Activated T-helper 2 cell treated with anti-CD3 and anti-CD28 coated beads, Interferon-gamma antibody, Interleukin-2, Interleukin-4, amounts not matched to agents 10 μg/mL and 5 μg/mL and 100 μg/mL, durations not matched to agents 14 hours and 24 hours and 36 hours (primary cell): Measurements from ENCODE around the gene NDUFV3. TPM values are rescaled to one million over a fixed set of nuclear protein-coding genes. Genes with fewer than 3 reads are reported as not detected.
A peak's percentile ranks its signal among the peaks of the same experiment; 100 is the strongest.
"Not testable (repeated sequence)": the region's sequence is repeated elsewhere in the genome, so short reads cannot be mapped to it uniquely, and the experiment has no call there.

Experiments used
- DNase-seq: peaks from one replicate; pipeline ENCODE4 v3.0.0; 2021; ENCODE audit warnings: low spot score
- H3K27ac Mint-ChIP-seq: one replicate; pipeline ENCODE4 v1.8.0; 2021; ENCODE audit warnings: mixed read lengths
- H3K27me3 Mint-ChIP-seq: one replicate; pipeline ENCODE4 v1.8.0; 2021; ENCODE audit warnings: low read depth, mixed read lengths
- H3K36me3 Mint-ChIP-seq: one replicate; pipeline ENCODE4 v1.8.0; 2021; ENCODE audit warnings: low read depth, mixed read lengths
- H3K4me1 Mint-ChIP-seq: one replicate; pipeline ENCODE4 v1.8.0; 2021; ENCODE audit warnings: low read depth, mixed read lengths
- H3K4me3 Mint-ChIP-seq: one replicate; pipeline ENCODE4 v1.8.0; 2021; ENCODE audit warnings: low read depth, mild to moderate bottlenecking, moderate library complexity, mixed read lengths
- H3K9me3 Mint-ChIP-seq: one replicate; pipeline ENCODE4 v1.8.0; 2021; ENCODE audit warnings: mixed read lengths
- intact Hi-C: fragments of 100-400 bp; cut with micrococcal nuclease; formaldehyde crosslinking; loops from one replicate; pipeline ENCODE4 v1.15.1; 2023
- total RNA-seq: library from RNA; stranded (reverse); gene quantifications from 2 replicates; pipeline ENCODE4 v1.2.3, GENCODE V29; 2022

The NDUFV3 gene
- total RNA-seq, 1 donor from 2014 or later: 45.9 TPM

DNA sequence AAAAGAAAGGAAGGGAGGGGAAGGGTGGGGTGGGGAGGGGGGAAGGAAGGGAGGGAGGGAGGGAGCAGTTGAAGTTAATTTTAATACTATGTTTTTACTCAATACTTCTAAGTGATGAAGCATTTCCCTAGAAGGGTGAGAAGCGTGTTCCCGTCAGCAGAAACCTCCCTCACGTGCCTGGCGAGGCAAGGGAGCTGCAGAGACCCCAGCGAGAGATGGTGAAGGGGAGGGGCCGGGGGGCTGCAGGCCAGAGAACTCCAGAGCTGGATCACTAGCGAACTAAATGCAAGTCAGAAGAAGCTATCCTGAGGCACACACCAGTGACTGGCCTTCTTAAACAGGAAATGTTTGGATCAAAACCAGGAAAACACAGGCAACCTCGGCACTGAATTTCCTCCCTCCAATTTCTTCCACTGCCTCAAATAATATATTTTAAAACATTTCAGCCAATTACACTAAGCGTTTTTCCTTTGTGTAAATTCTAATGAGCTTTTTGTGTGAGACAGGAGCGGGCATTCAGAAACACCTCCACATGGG lies 31.7 kb upstream of the NDUFV3 start:
- H3K4me3 Mint-ChIP-seq: no peak overlapping the region
- intact Hi-C loops: no loop called here
- no peaks in the 10 kb centered on the region for H3K9me3 Mint-ChIP-seq
- DNase-seq: no peak
- peaks cover 5% of the 10 kb centered on the region for H3K4me1 Mint-ChIP-seq
- H3K27me3 Mint-ChIP-seq: no peaks in the 10 kb centered on the region
- peaks cover 67% of the 10 kb centered on the region for H3K36me3 Mint-ChIP-seq
- no peak overlapping the region for H3K27ac Mint-ChIP-seq

DNA sequence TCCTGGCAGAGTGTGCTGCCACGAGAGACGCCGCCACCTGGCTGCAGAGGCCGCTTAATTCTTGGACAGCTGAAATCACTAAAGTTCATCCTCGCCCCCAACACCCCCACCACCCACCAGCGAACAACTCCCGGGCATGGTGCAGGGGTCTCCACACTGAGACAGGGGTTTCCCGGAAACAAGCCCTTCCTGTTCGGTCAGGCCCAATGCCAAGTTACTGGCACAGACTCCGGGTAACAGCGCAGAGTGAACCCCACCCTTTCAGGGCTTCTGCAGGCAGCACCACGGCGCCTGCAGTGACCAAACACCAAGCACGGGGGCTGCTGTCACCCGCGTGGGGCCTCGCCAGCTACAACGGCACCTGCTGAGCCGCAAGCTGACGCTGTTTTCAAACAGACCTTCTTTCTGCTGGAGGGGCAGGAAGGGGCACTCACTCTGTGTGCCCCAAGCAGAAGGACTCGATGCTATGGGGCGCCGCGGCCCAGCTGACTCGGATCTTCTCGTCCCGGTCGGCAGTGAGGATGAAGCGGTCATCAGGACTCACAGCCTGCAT lies 31.2 kb upstream of the NDUFV3 start:
- H3K27me3 Mint-ChIP-seq: no peaks in the 10 kb centered on the region
- peaks cover 67% of the 10 kb centered on the region for H3K36me3 Mint-ChIP-seq

DNA sequence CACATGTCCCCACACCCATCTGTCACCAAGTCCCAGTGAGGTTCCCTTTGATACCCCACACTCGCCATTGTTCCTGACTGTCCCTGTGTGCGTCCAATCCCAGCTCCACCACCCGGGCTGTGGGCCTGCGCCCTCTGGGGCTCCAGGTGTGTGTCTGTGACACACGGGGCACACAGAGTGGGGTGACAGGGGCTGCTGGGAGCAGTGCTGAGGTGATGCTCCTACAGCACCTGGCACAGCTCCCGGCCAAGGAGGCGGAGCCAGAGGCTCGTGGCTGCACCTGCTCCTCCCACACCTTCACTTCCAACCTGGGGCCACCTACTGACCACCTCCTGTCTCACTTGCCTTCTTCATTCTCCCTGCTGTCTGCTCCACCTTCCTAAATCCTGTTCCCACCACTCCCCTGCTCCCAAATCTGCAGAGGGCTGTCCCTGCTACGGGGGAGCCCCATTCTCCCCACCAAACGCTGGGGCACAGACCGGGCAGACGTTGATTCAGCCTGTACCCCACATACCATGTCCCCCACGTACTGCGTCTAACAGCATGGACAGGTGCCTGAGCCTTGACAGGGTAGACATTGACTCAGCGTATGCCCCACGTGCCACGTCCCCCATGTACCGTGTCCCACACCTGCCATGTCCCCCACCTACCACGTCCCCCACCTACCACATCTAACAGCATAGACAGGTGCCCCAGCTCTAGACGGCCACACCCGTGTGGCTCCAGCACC lies 30.2 kb upstream of the NDUFV3 start:
- Mint-ChIP-seq H3K9me3 (no peaks in the 10 kb centered on the region), H3K4me1 (peaks cover 3% of the 10 kb centered on the region), H3K27ac (no peak overlapping the region), H3K4me3 (no peak overlapping the region), H3K27me3 (no peaks in the 10 kb centered on the region), H3K36me3 (peaks cover 65% of the 10 kb centered on the region)
- no peak for DNase-seq
- intact Hi-C loops: no loop called here

More for the DNA sequence above, 31.2 kb upstream of the NDUFV3 start:
- Mint-ChIP-seq H3K27ac (no peak overlapping the region), H3K4me3 (no peak overlapping the region), H3K4me1 (peaks cover 3% of the 10 kb centered on the region), H3K9me3 (no peaks in the 10 kb centered on the region)
- DNase-seq: no peak
- intact Hi-C loops: no loop called here

DNA sequence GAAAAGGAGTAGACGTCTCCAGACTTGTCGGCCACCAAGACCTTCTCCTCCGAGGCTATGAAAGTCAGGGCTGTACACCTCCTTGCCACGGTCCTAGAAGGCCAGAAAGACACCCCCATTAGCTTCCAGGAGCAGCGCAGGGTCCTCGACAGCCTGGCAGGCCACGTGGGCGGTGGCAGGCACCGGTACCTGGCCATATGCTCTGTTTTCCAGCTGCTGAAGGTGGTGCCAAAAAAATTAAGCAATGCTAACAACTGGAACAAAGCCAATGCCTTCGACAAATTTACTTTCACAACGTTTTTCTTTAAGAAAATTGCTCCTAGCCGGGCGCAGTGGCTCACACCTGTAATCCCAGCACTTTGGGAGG lies 29.6 kb upstream of the NDUFV3 start:
- Mint-ChIP-seq H3K4me1 (peaks cover 3% of the 10 kb centered on the region), H3K27me3 (no peaks in the 10 kb centered on the region), H3K27ac (no peak overlapping the region), H3K4me3 (no peak overlapping the region), H3K9me3 (no peaks in the 10 kb centered on the region), H3K36me3 (peaks cover 65% of the 10 kb centered on the region)
- intact Hi-C loops: no loop called here
- no peak for DNase-seq

DNA sequence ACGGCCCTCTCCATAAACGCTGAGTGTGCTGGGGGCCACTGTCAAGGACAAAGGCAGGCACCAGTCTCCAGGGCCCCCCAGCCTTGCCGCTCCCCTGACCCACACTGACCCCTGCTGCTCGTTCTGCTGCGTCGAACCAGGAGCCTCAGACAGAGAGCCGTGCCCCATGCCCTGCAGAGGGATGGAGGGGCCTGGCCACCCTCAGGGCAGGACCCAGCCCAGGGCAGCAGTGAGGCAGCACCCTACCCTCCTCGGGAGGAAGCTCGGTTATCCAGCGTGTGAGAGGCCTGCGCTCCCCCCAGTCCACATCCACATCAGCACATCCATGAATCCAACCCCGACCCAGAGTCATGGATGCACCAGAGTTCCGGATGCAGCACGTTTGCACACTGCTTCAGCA lies 28.8 kb upstream of the NDUFV3 start:
- H3K36me3 Mint-ChIP-seq: peaks cover 64% of the 10 kb centered on the region

DNA sequence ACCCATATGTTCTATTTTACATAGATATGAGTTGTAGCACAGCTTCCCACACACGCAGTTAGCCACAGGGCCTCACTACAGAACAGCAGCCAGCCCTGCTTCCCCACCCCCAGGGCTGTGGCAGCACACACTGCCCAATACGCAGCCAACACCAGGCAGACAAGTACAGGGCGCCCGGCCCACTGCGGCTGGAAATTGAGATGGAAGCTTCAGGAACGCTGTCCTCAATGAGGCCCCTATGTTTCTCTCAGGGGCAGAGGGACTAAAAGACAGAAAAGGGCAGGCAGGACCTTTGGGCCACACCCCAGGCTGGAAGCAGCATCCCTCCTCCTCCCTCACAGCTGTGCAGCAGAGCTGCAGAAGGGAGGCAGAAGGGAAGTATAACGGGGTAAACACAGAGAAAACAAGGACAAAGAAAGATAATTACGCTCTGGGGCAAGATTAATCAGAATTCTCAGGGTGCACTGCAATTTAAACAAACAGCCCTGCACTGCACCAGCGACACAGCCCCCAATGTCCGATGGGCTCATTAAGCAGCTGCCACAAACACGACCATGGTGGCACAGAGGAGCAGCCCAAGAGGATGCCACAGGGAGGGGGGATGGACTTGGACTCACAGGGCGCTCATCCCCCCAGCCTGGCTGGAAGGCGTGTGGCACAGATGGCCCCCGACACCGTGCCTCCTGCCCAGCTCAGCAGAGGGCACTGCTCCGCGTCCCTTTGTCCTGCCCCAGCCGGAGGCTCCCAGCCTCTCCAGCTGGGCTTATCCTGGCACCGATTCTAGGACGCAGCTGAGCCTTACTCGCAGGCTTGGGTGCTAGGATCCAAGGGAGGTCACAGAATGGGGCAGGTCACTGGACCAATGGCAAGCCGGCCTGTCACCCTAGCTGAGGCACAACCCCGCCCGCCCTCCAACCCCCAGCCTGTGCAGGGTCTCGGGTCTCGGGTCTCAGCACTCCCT lies 28.0 kb upstream of the NDUFV3 start:
- intact Hi-C loops: no loop called here
- Mint-ChIP-seq H3K27me3 (no peaks in the 10 kb centered on the region), H3K27ac (no peak overlapping the region), H3K4me1 (peaks cover 3% of the 10 kb centered on the region), H3K36me3 (peaks cover 70% of the 10 kb centered on the region), H3K9me3 (no peaks in the 10 kb centered on the region), H3K4me3 (no peak overlapping the region)
- no peak for DNase-seq

More for the DNA sequence above, 28.8 kb upstream of the NDUFV3 start:
- H3K4me1 Mint-ChIP-seq: peaks cover 3% of the 10 kb centered on the region
- intact Hi-C loops: no loop called here
- H3K9me3 Mint-ChIP-seq: no peaks in the 10 kb centered on the region
- no peak overlapping the region for H3K4me3 Mint-ChIP-seq
- H3K27me3 Mint-ChIP-seq: no peaks in the 10 kb centered on the region
- no peak overlapping the region for H3K27ac Mint-ChIP-seq
- DNase-seq: no peak

DNA sequence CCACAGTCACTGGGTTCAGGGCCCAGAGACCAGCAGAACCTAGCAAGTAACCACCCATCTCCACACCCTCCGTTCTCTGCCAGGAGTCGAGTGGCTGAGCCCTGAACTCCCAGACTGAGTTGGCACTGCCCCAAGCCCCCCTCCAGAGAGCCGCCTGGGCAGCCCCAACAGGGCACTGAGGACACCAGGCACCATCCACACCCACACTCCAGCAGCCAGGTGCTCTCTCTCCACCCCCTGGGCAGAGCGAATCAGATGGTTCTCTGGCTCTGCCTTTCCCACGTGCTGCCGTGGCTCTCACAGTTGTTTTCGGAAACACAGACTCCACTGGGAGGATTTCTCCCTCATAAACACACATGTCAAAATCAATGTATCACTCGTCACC lies 27.3 kb upstream of the NDUFV3 start:
- Mint-ChIP-seq H3K27me3 (no peaks in the 10 kb centered on the region), H3K9me3 (no peaks in the 10 kb centered on the region), H3K36me3 (peaks cover 74% of the 10 kb centered on the region), H3K4me1 (peaks cover 3% of the 10 kb centered on the region), H3K27ac (no peak overlapping the region), H3K4me3 (no peak overlapping the region)
- intact Hi-C loops: no loop called here
- DNase-seq: no peak

DNA sequence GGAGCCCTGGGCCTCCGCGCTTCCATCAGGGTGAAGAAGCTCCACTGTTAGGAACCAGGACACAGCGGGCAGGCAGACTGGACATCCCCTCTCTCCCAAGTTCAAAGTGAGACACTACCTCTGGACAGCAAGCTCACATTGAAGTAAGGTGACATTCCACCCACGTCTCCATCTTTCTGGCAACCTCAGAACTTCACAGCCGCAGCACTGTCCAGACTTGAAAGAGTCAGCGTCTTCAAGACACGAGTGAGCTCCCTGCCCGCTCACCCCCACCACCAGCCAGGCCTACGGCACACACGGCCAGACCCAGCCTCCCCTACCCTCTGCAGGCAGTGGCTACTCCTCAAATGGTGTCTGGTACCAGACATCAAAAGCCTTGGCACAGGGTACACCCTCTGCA lies 24.9 kb upstream of the NDUFV3 start:
- intact Hi-C loops: no loop called here
- Mint-ChIP-seq H3K36me3 (peaks cover 78% of the 10 kb centered on the region), H3K4me1 (peaks cover 3% of the 10 kb centered on the region), H3K4me3 (no peak overlapping the region), H3K9me3 (no peaks in the 10 kb centered on the region), H3K27ac (no peak overlapping the region), H3K27me3 (no peaks in the 10 kb centered on the region)
- DNase-seq: no peak

DNA sequence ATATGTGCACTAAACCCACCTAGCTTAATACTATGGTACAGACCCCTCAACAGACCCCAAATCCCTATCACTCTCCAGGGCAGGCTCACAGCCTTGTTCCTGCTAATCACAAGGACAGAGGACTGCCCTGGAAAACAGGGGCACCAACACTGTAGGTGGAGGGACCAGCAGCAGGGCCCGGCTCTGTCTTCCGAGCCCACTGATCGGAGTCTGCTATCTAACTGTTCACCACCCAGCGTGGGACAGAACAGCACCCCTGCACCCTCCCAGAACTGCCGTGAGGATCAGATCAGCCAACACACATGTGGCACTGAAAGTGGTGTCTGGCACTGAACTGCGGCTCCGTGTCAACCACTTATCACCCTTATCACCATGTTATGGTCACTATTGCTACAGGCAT lies 20.0 kb upstream of the NDUFV3 start:
- no peak overlapping the region for H3K4me3 Mint-ChIP-seq
- intact Hi-C loops: no loop called here
- no peak for DNase-seq
- peaks cover 73% of the 10 kb centered on the region for H3K36me3 Mint-ChIP-seq
- peaks cover 2% of the 10 kb centered on the region for H3K4me1 Mint-ChIP-seq
- H3K27me3 Mint-ChIP-seq: no peaks in the 10 kb centered on the region
- H3K27ac Mint-ChIP-seq: no peak overlapping the region
- H3K9me3 Mint-ChIP-seq: no peaks in the 10 kb centered on the region

DNA sequence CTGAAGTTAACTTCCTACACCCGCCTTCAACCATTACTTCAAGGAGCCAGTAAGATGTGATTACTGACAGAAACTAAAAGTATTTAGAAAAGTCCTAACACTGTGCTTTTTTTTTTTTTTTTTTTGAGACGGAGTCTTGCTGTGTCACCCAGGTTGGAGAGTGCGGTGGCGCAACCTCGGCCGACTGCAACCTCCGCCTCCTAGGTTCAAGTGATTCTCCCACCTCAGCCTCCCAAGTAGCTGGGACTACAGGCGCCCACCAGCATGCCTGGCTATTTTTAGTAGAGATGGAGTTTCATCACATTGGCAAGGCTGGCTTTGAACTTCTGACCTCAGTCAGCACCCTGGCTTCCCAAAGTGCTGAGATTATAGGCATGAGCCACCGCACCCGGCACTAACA lies 17.3 kb upstream of the NDUFV3 start:
- H3K27ac Mint-ChIP-seq, intact Hi-C loops, DNase-seq, H3K27me3 Mint-ChIP-seq, H3K4me3 Mint-ChIP-seq, H3K9me3 Mint-ChIP-seq: not testable (repeated sequence)
- Mint-ChIP-seq H3K4me1 (peaks cover 14% of the 10 kb centered on the region), H3K36me3 (peaks cover 55% of the 10 kb centered on the region)

DNA sequence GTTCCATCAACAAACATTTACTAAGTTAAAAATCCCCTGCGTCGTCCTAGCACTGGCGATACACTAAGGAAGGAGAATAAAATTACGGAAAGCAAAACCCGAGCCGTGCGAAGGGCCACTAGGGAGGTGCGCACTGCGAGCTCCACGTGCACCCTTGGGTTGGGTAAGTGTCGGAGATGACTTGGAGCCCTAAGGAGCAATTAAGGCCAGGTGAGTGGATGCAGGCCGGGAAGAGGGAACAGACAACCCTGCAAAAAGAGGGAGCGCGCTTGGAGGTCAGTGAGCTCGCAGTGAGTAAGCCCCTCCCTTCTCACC lies 14.5 kb upstream of the NDUFV3 start:
- Mint-ChIP-seq H3K4me3 (peak overlapping the region; percentile 91), H3K36me3 (peaks cover 36% of the 10 kb centered on the region)
- intact Hi-C loops: no loop called here

DNA sequence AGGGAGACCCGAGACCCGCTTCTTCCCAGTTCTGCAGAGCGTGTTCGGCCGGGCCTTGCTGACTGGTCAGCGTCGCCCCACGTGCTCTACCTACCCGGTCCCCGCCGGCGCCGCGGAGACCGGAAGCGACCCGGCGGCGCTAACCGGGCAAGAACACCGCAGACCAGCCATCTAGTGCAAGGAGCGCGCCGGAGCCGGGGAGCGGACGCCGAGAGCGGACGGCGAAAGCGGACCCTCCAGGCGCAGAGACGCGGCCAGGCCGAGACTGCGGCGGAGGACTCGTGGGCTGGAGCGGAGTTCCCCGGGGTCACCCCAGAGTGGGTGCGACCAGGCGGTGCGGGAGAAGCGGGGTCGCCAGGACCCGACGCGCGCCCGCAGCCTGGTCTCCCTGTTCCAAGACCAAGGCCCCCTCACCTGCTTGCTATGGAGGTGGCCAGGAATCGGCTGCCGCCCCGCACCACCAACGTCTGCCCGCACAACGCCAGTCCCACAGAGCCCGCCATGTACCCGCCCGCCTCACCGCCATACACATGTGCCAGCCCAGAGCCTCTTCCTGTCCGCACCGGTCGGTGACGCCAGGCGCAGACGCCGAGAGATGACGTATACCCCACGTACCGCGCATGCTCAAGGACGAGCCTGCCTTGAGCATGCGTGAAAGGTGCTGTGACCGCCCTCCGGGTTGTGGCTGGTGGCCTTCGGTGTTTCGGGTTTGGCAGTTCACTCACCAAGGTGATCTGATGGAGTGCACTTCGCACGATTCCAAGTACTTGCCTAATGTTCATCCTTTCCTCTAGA lies 13.9 kb upstream of the NDUFV3 start, which contains the start of gene WDR4:
WDR4 (minus strand) TSS at position 547 of the 795 bp plus-strand sequence; CDS start at position 503, 44 bp downstream.
- intact Hi-C loops: loop anchor here (1.0 kb wide), 2 partner anchors 13 to 95 kb away; partner anchors contain the start of gene PKNOX1
- Mint-ChIP-seq H3K9me3 (no peaks in the 10 kb centered on the region), H3K27me3 (no peaks in the 10 kb centered on the region), H3K4me3 (peak within 1 kb of the TSS; percentile 91), H3K27ac (peak within 1 kb of the TSS; percentile 92), H3K36me3 (peaks cover 30% of the 10 kb centered on the region), H3K4me1 (peaks cover 14% of the 10 kb centered on the region)
- DNase-seq: peak; percentile 99

More for the DNA sequence above, 14.5 kb upstream of the NDUFV3 start:
- peaks cover 14% of the 10 kb centered on the region for H3K4me1 Mint-ChIP-seq
- no peaks in the 10 kb centered on the region for H3K9me3 Mint-ChIP-seq
- DNase-seq: no peak
- no peaks in the 10 kb centered on the region for H3K27me3 Mint-ChIP-seq
- H3K27ac Mint-ChIP-seq: peak overlapping the region; percentile 92
